HepG2 (cell line): ENCODE measurements around the gene ARCN1. TPM values are rescaled to one million over a fixed set of nuclear protein-coding genes. Genes with fewer than 3 reads are reported as not detected.

Source experiments
- PHF5A ChIP-seq: IDR thresholded peaks from one replicate; pipeline ENCODE4 v1.6.1; 2018; ENCODE audit warnings: low read depth, missing genetic modification reagents; ENCODE audit not compliant: unreplicated experiment
- POLR2A ChIP-seq, 2 experiments: IDR thresholded peaks; 2 replicates each; pipeline ENCODE4 v1.6.1; 2011; ENCODE audit warnings: low read depth in 2 of 2, low read length in 2 of 2, mild to moderate bottlenecking in 1 of 2, moderate library complexity in 1 of 2; ENCODE audit not compliant: insufficient read depth in 1 of 2
- ZNF101 ChIP-seq: sonication (generic); formaldehyde crosslinking; IDR thresholded peaks from 2 replicates; pipeline ENCODE4 v1.4.0; 2020; ENCODE audit warnings: mild to moderate bottlenecking, low read depth, missing genetic modification reagents, borderline replicate concordance
- ZNF232 ChIP-seq: sonication (generic); formaldehyde crosslinking; IDR thresholded peaks from 2 replicates; pipeline ENCODE4 v1.4.0; 2020; ENCODE audit warnings: missing genetic modification reagents, borderline replicate concordance
- polyA plus RNA-seq, 8 experiments: library from polyadenylated mRNA; depleted of rRNA in 3 of 8; stranded (reverse) in 7 of 8; unstranded in 1 of 8; fragments of >200 nt; fragmentation: Illumina TruSeq in 4 of 8; extraction: Trizol in 4 of 8; gene quantifications; 2 replicates each; pipeline versions ENCODE4 v1.2.1 to v1.2.3, GENCODE V29; 2011 to 2016; ENCODE audit warnings: low read depth in 4 of 8, missing spikeins in 1 of 8, mixed read lengths in 1 of 8; ENCODE audit not compliant: insufficient read depth in 1 of 8
- total RNA-seq, 5 experiments: library from RNA; depleted of rRNA; stranded (reverse); fragments of >200 nt; fragmentation: Illumina TruSeq; extraction: Trizol; gene quantifications; 2 replicates each; pipeline ENCODE4 v1.2.3, GENCODE V29; 2016; ENCODE audit warnings: low read depth in 1 of 5
- TF ChIP-seq, protein P1 (sequence below): sonication (generic); formaldehyde crosslinking; IDR thresholded peaks from 2 replicates; pipeline ENCODE4 v1.5.1; 2020; ENCODE audit warnings: mild to moderate bottlenecking, missing genetic modification reagents, moderate library complexity
- TF ChIP-seq, protein P2 (sequence below): sonication (generic); formaldehyde crosslinking; IDR thresholded peaks from 2 replicates; pipeline ENCODE4 v1.5.1; 2020; ENCODE audit warnings: mild to moderate bottlenecking, missing genetic modification reagents, moderate library complexity
- TF ChIP-seq, protein P3 (sequence below): IDR thresholded peaks from 2 replicates; pipeline ENCODE4 v1.6.1; 2016; ENCODE audit warnings: low read depth, missing genetic modification reagents, missing compliant biosample characterization
- TF ChIP-seq, protein P4 (sequence below): sonication (generic); formaldehyde crosslinking; IDR thresholded peaks from 2 replicates; pipeline ENCODE4 v1.4.0; 2020; ENCODE audit warnings: mild to moderate bottlenecking, missing genetic modification reagents
- TF ChIP-seq, protein P5 (sequence below): IDR thresholded peaks from 2 replicates; pipeline ENCODE4 v1.6.1; 2012; ENCODE audit warnings: low read depth, low read length, improper control_type of control experiment

The ARCN1 gene
- total and polyA plus RNA-seq, 2 of the 13 experiments (the other 11 are each of a cell fraction or from before 2014, with no cell fraction given) = 148 to 200 TPM

DNA sequence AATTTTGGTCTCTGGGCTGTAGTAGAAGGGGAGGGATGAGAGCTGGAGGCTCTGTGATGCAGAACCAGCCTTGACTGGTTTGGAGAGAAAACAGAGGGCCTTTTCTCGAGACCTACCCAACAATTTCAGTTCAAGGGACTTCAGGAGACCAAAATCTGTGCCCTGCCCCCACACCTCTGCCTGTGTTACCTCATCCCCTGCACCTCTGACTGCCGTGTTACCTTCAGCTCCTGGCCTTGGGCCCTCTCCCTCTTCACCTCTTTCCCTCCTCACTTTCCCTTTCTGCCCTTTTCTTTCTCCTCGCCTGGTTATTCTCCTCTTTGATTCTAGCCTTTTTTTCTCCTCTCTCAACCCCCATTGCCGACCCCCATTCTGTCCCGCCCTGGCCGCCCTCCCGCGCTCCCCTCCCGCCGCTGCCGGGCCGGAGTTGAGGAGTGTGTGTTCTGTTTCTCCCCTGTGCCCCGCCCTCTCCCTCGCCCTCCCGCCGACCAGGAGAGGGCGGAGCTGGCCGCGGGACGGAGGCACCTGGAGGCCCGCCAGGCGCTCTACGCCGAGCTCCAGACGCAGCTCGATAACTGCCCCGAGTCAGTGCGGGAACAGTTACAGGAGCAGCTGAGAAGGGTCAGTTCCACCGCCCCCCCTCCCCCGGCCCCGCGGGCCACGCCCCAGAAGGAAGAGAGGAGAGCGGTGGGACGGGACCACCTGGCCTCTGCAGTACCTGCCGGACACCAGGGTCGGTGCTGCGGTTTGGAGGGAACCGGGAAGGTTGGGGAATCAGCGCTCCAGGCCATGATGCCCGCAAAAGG lies 62.4 kb downstream of the ARCN1 start (continued):
- TF ChIP-seq, protein P1, sequence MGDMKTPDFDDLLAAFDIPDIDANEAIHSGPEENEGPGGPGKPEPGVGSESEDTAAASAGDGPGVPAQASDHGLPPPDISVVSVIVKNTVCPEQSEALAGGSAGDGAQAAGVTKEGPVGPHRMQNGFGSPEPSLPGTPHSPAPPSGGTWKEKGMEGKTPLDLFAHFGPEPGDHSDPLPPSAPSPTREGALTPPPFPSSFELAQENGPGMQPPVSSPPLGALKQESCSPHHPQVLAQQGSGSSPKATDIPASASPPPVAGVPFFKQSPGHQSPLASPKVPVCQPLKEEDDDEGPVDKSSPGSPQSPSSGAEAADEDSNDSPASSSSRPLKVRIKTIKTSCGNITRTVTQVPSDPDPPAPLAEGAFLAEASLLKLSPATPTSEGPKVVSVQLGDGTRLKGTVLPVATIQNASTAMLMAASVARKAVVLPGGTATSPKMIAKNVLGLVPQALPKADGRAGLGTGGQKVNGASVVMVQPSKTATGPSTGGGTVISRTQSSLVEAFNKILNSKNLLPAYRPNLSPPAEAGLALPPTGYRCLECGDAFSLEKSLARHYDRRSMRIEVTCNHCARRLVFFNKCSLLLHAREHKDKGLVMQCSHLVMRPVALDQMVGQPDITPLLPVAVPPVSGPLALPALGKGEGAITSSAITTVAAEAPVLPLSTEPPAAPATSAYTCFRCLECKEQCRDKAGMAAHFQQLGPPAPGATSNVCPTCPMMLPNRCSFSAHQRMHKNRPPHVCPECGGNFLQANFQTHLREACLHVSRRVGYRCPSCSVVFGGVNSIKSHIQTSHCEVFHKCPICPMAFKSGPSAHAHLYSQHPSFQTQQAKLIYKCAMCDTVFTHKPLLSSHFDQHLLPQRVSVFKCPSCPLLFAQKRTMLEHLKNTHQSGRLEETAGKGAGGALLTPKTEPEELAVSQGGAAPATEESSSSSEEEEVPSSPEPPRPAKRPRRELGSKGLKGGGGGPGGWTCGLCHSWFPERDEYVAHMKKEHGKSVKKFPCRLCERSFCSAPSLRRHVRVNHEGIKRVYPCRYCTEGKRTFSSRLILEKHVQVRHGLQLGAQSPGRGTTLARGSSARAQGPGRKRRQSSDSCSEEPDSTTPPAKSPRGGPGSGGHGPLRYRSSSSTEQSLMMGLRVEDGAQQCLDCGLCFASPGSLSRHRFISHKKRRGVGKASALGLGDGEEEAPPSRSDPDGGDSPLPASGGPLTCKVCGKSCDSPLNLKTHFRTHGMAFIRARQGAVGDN = peak; percentile 58
- TF ChIP-seq PHF5A (CRISPR knock-in tag) (no peak), POLR2A (IDR thresholded peaks at IDR 0.05; ENCODE audit: insufficient read depth in 1 of 2, low read depth in 2 of 2, low read length in 2 of 2) (no peak), ZNF232 (CRISPR knock-in tag) (no peak), ZNF101 (CRISPR knock-in tag) (no peak)
- TF ChIP-seq, protein P2, sequence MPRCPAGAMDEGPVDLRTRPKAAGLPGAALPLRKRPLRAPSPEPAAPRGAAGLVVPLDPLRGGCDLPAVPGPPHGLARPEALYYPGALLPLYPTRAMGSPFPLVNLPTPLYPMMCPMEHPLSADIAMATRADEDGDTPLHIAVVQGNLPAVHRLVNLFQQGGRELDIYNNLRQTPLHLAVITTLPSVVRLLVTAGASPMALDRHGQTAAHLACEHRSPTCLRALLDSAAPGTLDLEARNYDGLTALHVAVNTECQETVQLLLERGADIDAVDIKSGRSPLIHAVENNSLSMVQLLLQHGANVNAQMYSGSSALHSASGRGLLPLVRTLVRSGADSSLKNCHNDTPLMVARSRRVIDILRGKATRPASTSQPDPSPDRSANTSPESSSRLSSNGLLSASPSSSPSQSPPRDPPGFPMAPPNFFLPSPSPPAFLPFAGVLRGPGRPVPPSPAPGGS = no peak
- TF ChIP-seq, protein P3, sequence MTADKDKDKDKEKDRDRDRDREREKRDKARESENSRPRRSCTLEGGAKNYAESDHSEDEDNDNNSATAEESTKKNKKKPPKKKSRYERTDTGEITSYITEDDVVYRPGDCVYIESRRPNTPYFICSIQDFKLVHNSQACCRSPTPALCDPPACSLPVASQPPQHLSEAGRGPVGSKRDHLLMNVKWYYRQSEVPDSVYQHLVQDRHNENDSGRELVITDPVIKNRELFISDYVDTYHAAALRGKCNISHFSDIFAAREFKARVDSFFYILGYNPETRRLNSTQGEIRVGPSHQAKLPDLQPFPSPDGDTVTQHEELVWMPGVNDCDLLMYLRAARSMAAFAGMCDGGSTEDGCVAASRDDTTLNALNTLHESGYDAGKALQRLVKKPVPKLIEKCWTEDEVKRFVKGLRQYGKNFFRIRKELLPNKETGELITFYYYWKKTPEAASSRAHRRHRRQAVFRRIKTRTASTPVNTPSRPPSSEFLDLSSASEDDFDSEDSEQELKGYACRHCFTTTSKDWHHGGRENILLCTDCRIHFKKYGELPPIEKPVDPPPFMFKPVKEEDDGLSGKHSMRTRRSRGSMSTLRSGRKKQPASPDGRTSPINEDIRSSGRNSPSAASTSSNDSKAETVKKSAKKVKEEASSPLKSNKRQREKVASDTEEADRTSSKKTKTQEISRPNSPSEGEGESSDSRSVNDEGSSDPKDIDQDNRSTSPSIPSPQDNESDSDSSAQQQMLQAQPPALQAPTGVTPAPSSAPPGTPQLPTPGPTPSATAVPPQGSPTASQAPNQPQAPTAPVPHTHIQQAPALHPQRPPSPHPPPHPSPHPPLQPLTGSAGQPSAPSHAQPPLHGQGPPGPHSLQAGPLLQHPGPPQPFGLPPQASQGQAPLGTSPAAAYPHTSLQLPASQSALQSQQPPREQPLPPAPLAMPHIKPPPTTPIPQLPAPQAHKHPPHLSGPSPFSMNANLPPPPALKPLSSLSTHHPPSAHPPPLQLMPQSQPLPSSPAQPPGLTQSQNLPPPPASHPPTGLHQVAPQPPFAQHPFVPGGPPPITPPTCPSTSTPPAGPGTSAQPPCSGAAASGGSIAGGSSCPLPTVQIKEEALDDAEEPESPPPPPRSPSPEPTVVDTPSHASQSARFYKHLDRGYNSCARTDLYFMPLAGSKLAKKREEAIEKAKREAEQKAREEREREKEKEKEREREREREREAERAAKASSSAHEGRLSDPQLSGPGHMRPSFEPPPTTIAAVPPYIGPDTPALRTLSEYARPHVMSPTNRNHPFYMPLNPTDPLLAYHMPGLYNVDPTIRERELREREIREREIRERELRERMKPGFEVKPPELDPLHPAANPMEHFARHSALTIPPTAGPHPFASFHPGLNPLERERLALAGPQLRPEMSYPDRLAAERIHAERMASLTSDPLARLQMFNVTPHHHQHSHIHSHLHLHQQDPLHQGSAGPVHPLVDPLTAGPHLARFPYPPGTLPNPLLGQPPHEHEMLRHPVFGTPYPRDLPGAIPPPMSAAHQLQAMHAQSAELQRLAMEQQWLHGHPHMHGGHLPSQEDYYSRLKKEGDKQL (CRISPR knock-in tag) = no peak
- TF ChIP-seq, protein P4, sequence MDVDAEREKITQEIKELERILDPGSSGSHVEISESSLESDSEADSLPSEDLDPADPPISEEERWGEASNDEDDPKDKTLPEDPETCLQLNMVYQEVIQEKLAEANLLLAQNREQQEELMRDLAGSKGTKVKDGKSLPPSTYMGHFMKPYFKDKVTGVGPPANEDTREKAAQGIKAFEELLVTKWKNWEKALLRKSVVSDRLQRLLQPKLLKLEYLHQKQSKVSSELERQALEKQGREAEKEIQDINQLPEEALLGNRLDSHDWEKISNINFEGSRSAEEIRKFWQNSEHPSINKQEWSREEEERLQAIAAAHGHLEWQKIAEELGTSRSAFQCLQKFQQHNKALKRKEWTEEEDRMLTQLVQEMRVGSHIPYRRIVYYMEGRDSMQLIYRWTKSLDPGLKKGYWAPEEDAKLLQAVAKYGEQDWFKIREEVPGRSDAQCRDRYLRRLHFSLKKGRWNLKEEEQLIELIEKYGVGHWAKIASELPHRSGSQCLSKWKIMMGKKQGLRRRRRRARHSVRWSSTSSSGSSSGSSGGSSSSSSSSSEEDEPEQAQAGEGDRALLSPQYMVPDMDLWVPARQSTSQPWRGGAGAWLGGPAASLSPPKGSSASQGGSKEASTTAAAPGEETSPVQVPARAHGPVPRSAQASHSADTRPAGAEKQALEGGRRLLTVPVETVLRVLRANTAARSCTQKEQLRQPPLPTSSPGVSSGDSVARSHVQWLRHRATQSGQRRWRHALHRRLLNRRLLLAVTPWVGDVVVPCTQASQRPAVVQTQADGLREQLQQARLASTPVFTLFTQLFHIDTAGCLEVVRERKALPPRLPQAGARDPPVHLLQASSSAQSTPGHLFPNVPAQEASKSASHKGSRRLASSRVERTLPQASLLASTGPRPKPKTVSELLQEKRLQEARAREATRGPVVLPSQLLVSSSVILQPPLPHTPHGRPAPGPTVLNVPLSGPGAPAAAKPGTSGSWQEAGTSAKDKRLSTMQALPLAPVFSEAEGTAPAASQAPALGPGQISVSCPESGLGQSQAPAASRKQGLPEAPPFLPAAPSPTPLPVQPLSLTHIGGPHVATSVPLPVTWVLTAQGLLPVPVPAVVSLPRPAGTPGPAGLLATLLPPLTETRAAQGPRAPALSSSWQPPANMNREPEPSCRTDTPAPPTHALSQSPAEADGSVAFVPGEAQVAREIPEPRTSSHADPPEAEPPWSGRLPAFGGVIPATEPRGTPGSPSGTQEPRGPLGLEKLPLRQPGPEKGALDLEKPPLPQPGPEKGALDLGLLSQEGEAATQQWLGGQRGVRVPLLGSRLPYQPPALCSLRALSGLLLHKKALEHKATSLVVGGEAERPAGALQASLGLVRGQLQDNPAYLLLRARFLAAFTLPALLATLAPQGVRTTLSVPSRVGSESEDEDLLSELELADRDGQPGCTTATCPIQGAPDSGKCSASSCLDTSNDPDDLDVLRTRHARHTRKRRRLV (CRISPR knock-in tag) = no peak
- TF ChIP-seq, protein P5, sequence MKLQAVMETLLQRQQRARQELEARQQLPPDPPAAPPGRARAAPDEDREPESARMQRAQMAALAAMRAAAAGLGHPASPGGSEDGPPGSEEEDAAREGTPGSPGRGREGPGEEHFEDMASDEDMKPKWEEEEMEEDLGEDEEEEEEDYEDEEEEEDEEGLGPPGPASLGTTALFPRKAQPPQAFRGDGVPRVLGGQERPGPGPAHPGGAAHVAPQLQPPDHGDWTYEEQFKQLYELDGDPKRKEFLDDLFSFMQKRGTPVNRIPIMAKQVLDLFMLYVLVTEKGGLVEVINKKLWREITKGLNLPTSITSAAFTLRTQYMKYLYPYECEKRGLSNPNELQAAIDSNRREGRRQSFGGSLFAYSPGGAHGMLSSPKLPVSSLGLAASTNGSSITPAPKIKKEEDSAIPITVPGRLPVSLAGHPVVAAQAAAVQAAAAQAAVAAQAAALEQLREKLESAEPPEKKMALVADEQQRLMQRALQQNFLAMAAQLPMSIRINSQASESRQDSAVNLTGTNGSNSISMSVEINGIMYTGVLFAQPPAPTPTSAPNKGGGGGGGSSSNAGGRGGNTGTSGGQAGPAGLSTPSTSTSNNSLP = no peak
